SK-N-SH (cell line): ENCODE results near the gene SRGN. TPM values are rescaled to one million over a fixed set of nuclear protein-coding genes. Genes with fewer than 3 reads are reported as not detected.

ENCODE experiments used
- CTCF ChIA-PET: fragments of 300-600, 350-600 bp; formaldehyde crosslinking; extraction: SDS; loops from one replicate; lab custom pipeline; 2021; lab: Yijun Ruan, JAX
- POLR2A ChIA-PET: fragments of 350-600 bp; sonication (Branson Sonifier 250); formaldehyde crosslinking; extraction: SDS; loops from one replicate; lab custom pipeline; 2020; ENCODE audit warnings: antibody characterized with exemption, inconsistent platforms; lab: Yijun Ruan, JAX
- DNase-seq: peaks from one replicate; pipeline ENCODE4 v3.0.0; 2012
- H2AFZ ChIP-seq: fragments of 200-600 bp; sonication (generic); 2 replicates; pipeline ENCODE4 v1.8.1; 2016; ENCODE audit warnings: antibody characterized with exemption, mild to moderate bottlenecking, low read depth
- H3F3A ChIP-seq: fragments of 200-600 bp; sonication (generic); replicated peaks from 2 replicates; pipeline ENCODE3; 2016; ENCODE audit warnings: antibody characterized with exemption, mild to moderate bottlenecking; ENCODE audit not compliant: insufficient read depth
- H3K27ac ChIP-seq, 2 experiments: fragments of 200-500 bp in 1 of 2; fragments of 200-600 bp in 1 of 2; sonication (Bioruptor generic) in 1 of 2; sonication (generic), shearing (Covaris generic) in 1 of 2; 2 replicates each; pipeline versions ENCODE4 v1.5.1 to v1.6.1; 2014 to 2016; ENCODE audit warnings: low read depth in 2 of 2, inconsistent platforms in 1 of 2, low read length in 1 of 2, mild to moderate bottlenecking in 1 of 2, mixed read lengths in 1 of 2
- H3K27me3 ChIP-seq: fragments of 200-600 bp; sonication (generic), shearing (Covaris generic); 2 replicates; pipeline ENCODE4 v1.6.1; 2016; ENCODE audit warnings: mixed run types; ENCODE audit not compliant: insufficient read depth
- H3K36me3 ChIP-seq, 2 experiments: fragments of 200-500 bp in 1 of 2; fragments of 200-600 bp in 1 of 2; sonication (Bioruptor generic) in 1 of 2; sonication (generic) in 1 of 2; replicated peaks in 1 of 2; 2 replicates each; pipeline versions ENCODE3 to v1.5.1; 2014 to 2016; ENCODE audit warnings: low read length in 1 of 2, mild to moderate bottlenecking in 1 of 2; ENCODE audit not compliant: insufficient read depth in 2 of 2, control insufficient read depth in 1 of 2
- H3K4me1 ChIP-seq, 2 experiments: fragments of 200-500 bp in 1 of 2; fragments of 200-600 bp in 1 of 2; sonication (Bioruptor generic) in 1 of 2; sonication (generic), shearing (Covaris generic) in 1 of 2; 2 replicates each; pipeline versions ENCODE4 v1.5.1 to v1.6.1; 2014 to 2016; ENCODE audit warnings: low read depth in 1 of 2, low read length in 1 of 2, mixed run types in 1 of 2; ENCODE audit not compliant: insufficient read depth in 2 of 2, control insufficient read depth in 1 of 2
- H3K4me2 ChIP-seq: fragments of 200-600 bp; sonication (generic), shearing (Covaris generic); 2 replicates; pipeline ENCODE4 v1.6.1; 2017; ENCODE audit warnings: mixed run types
- H3K4me3 ChIP-seq, 2 experiments: fragments of 200-500 bp in 1 of 2; fragments of 200-600 bp in 1 of 2; sonication (Bioruptor generic) in 1 of 2; sonication (generic), shearing (Covaris generic) in 1 of 2; 2 replicates each; pipeline versions ENCODE4 v1.5.1 to v1.8.1; 2014 to 2016; ENCODE audit warnings: low read depth in 2 of 2, inconsistent platforms in 1 of 2, low read length in 1 of 2, mild to moderate bottlenecking in 1 of 2, mixed read lengths in 1 of 2, moderate library complexity in 1 of 2
- H3K79me2 ChIP-seq: fragments of 200-600 bp; sonication (generic); 2 replicates; pipeline ENCODE4 v1.8.1; 2017; ENCODE audit warnings: mild to moderate bottlenecking; ENCODE audit not compliant: insufficient read depth
- H3K9ac ChIP-seq: fragments of 200-600 bp; sonication (generic); 2 replicates; pipeline ENCODE4 v1.6.1; 2017; ENCODE audit warnings: mixed run types
- H3K9me2 ChIP-seq: fragments of 200-600 bp; sonication (generic); 2 replicates; pipeline ENCODE4 v1.6.1; 2017; ENCODE audit warnings: mixed run types
- H3K9me3 ChIP-seq: fragments of 200-600 bp; sonication (generic); 2 replicates; pipeline ENCODE4 v1.6.1; 2017; ENCODE audit warnings: mixed run types, mild to moderate bottlenecking, moderate library complexity
- H4K20me1 ChIP-seq: fragments of 200-600 bp; sonication (generic); 2 replicates; pipeline ENCODE4 v1.6.1; 2017; ENCODE audit warnings: mild to moderate bottlenecking, mixed run types; ENCODE audit not compliant: insufficient read depth
- CHD2 ChIP-seq: fragments of 150-350 bp; IDR thresholded peaks from 2 replicates; pipeline ENCODE4 v1.6.1; 2018; ENCODE audit warnings: low read length; ENCODE audit not compliant: partially characterized antibody
- CTCF ChIP-seq: fragments of 200-600 bp; sonication (generic); IDR thresholded peaks from 2 replicates; pipeline ENCODE4 v1.6.1; 2017; ENCODE audit warnings: antibody characterized with exemption, mild to moderate bottlenecking, moderate library complexity
- ELF1 ChIP-seq: IDR thresholded peaks from 2 replicates; pipeline ENCODE4 v1.4.0; 2012
- EP300 ChIP-seq, 2 experiments: IDR thresholded peaks; 2 replicates each; pipeline versions ENCODE4 v1.4.0 to v1.6.1; 2012; ENCODE audit warnings: borderline replicate concordance in 1 of 2, low read depth in 1 of 2, low read length in 1 of 2
- EZH2phosphoT487 ChIP-seq: fragments of 200-600 bp; sonication (generic); IDR thresholded peaks from 2 replicates; pipeline ENCODE4 v1.6.1; 2017; ENCODE audit warnings: low read depth, mixed run types, mild to moderate bottlenecking, antibody characterized with exemption, moderate library complexity, borderline replicate concordance
- FOSL2 ChIP-seq: IDR thresholded peaks from 2 replicates; pipeline ENCODE4 v1.4.0; 2012; ENCODE audit warnings: low read depth, mild to moderate bottlenecking, moderate library complexity, borderline replicate concordance
- FOXJ3 ChIP-seq: sonication (generic); formaldehyde crosslinking; IDR thresholded peaks from 2 replicates; pipeline ENCODE4 v1.5.1; 2020; ENCODE audit warnings: mild to moderate bottlenecking, missing genetic modification reagents
- GABPA ChIP-seq: IDR thresholded peaks from 2 replicates; pipeline ENCODE4 v1.4.0; 2012; ENCODE audit warnings: low read depth, mild to moderate bottlenecking
- GATA2 ChIP-seq: sonication (generic); formaldehyde crosslinking; IDR thresholded peaks from 2 replicates; pipeline ENCODE4 v1.5.0; 2020; ENCODE audit warnings: mild to moderate bottlenecking, missing genetic modification reagents
- JUND ChIP-seq: IDR thresholded peaks from 2 replicates; pipeline ENCODE4 v1.4.0; 2012
- MAX ChIP-seq: IDR thresholded peaks from 2 replicates; pipeline ENCODE4 v1.4.0; 2012; ENCODE audit warnings: low read depth
- PBX3 ChIP-seq: IDR thresholded peaks from 2 replicates; pipeline ENCODE4; 2012
- RAD21 ChIP-seq: IDR thresholded peaks from 2 replicates; pipeline ENCODE4 v1.6.1; 2012; ENCODE audit warnings: mild to moderate bottlenecking, low read length
- RCOR1 ChIP-seq: fragments of 150-350 bp; IDR thresholded peaks from 2 replicates; pipeline ENCODE4 v1.6.1; 2017; ENCODE audit warnings: antibody characterized with exemption, low read length
- REST ChIP-seq: IDR thresholded peaks from 2 replicates; pipeline ENCODE4 v1.6.1; 2012; ENCODE audit warnings: mild to moderate bottlenecking, low read depth, low read length, moderate library complexity
- RFX5 ChIP-seq: IDR thresholded peaks from 2 replicates; pipeline ENCODE4 v1.6.1; 2012; ENCODE audit warnings: mild to moderate bottlenecking, improper control_type of control experiment, low read length
- RXRA ChIP-seq: IDR thresholded peaks from 2 replicates; pipeline ENCODE4 v1.4.0; 2012; ENCODE audit warnings: low read depth, mild to moderate bottlenecking, borderline replicate concordance
- TAF1 ChIP-seq: IDR thresholded peaks from 2 replicates; pipeline ENCODE4 v1.6.1; 2012; ENCODE audit warnings: low read depth, mild to moderate bottlenecking, low read length, moderate library complexity, borderline replicate concordance
- USF1 ChIP-seq: IDR thresholded peaks from 2 replicates; pipeline ENCODE4 v1.4.0; 2012; ENCODE audit warnings: low read depth, borderline replicate concordance
- YY1 ChIP-seq: IDR thresholded peaks from 2 replicates; pipeline ENCODE4 v1.4.0; 2012; ENCODE audit warnings: low read depth, mild to moderate bottlenecking
- WGBS: methylation state at CpG from one replicate; pipeline ENCODE4 v1.1.6; 2017; ENCODE audit warnings: low lambda C conversion rate; 5-methylcytosine and 5-hydroxymethylcytosine counted together
- polyA plus RNA-seq, 3 experiments: library from polyadenylated mRNA; depleted of rRNA; stranded (reverse); fragments of >200 nt; gene quantifications; 2 replicates each; pipeline ENCODE4 v1.2.3, GENCODE V29; 2012

Gene SRGN
- polyA plus RNA-seq, 1 of the 3 experiments (the other 2 are of a cell fraction): 0.10 TPM

- TF ChIP-seq EP300 (IDR thresholded peaks at IDR 0.05; ENCODE audit: borderline replicate concordance in 1 of 2, low read depth in 1 of 2, low read length in 1 of 2) (no peak), ELF1 (no peak), EZH2phosphoT487 (no peak), RCOR1 (no peak), GABPA (no peak), CHD2 (no peak), FOXJ3 (CRISPR knock-in tag) (no peak), RFX5 (no peak), GATA2 (no peak)
These were observed 40.6 kb upstream of the SRGN start (continued) for GRCh38 chr10:69047111-69047832.

- WGBS: 76% methylated on average over 8 of the region's 8 CpGs
- no peak for DNase-seq
- no peak for TF ChIP-seq MAX
- Histone ChIP-seq H3K9me3 (no peaks in the 10 kb centered on the region), H3K4me3 (no peak overlapping the region), H3K9ac (no peak overlapping the region), H3K27ac (no peak overlapping the region), H3K79me2 (no peaks in the 10 kb centered on the region), H3K4me2 (no peak overlapping the region), H2AFZ (no peak overlapping the region), H3F3A (no peaks in the 10 kb centered on the region), H4K20me1 (no peaks in the 10 kb centered on the region), H3K36me3 (no peaks in the 10 kb centered on the region), H3K9me2 (no peaks in the 10 kb centered on the region), H3K4me1 (no peaks in the 10 kb centered on the region), H3K27me3 (no peaks in the 10 kb centered on the region)
- CTCF ChIA-PET: no interaction called here
- POLR2A ChIA-PET: no interaction called here
These were observed 39.8 kb upstream of the SRGN start for GRCh38 chr10:69048103-69048502.

- no peak overlapping the region for H3K9ac ChIP-seq
- no peak overlapping the region for H3K4me3 ChIP-seq
- no peak for DNase-seq
- no peaks in the 10 kb centered on the region for H3F3A ChIP-seq
- H3K27me3 ChIP-seq: no peaks in the 10 kb centered on the region
- 89% methylated on average over 6 of the region's 6 CpGs for WGBS
- no peaks in the 10 kb centered on the region for H3K9me3 ChIP-seq
- CTCF ChIA-PET: no interaction called here
- H3K36me3 ChIP-seq: no peaks in the 10 kb centered on the region
- no peak overlapping the region for H3K27ac ChIP-seq
- no peaks in the 10 kb centered on the region for H3K9me2 ChIP-seq
- H3K79me2 ChIP-seq: no peaks in the 10 kb centered on the region
- POLR2A ChIA-PET: no interaction called here
- no peak overlapping the region for H3K4me2 ChIP-seq
- no peaks in the 10 kb centered on the region for H4K20me1 ChIP-seq
- H2AFZ ChIP-seq: no peak overlapping the region
- H3K4me1 ChIP-seq: no peaks in the 10 kb centered on the region
- TF ChIP-seq RAD21 (no peak), YY1 (no peak), REST (no peak), RCOR1 (no peak), PBX3 (no peak), CTCF (no peak), JUND (no peak), RXRA (no peak), TAF1 (no peak), USF1 (no peak), FOSL2 (no peak)
These were observed 38.3 kb upstream of the SRGN start for GRCh38 chr10:69049566-69049961.
